ENCODE measurements around the gene TRIM36. TPM values are rescaled to one million over a fixed set of nuclear protein-coding genes. Genes with fewer than 3 reads are reported as not detected.

TRIM36 gene
- polyA plus RNA-seq, 1 of the 3 experiments (the other 2 are of a cell fraction) = 0.16 TPM

DNA sequence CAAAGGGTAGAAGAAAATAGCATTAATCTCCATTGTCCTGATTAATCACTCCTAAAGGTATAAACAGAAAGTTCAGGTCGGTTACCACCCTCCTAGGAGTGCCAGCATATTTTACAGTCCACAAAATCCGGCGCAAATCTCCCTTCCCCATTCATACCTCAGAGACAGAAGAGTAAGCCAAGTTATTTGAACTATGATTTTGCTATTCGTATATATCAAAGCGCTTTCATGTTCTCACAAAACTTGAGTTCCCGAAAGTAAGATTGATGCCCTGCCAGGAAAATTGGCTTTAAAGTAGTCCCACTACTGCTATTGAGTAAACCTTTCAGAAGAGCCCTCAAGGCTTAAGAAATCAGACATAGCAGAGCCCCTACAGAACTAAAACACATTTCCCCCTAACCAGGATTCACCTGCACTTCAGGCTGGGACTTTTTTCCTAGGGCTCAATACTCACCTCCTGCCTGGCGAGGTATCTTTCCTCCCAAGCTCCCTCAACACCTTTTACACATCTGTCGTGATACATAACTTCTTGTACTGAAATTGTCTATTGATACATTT is 21.8 kb upstream of the TRIM36 start:
- Histone ChIP-seq H3K79me2 (ENCODE audit: insufficient read depth) (no peaks in the 10 kb centered on the region), H3K27ac (ENCODE audit: low read depth in 2 of 2, low read length in 1 of 2) (no peak overlapping the region), H2AFZ (ENCODE audit: low read depth) (no peak overlapping the region), H3K4me3 (ENCODE audit: low read depth in 2 of 2, low read length in 1 of 2) (no peak overlapping the region), H3K9ac (no peak overlapping the region), H3K9me2 (no peaks in the 10 kb centered on the region), H3K27me3 (ENCODE audit: insufficient read depth) (no peaks in the 10 kb centered on the region), H3K4me1 (ENCODE audit: control insufficient read depth in 1 of 2, insufficient read depth in 2 of 2, low read depth in 1 of 2, low read length in 1 of 2) (peaks cover 0 to 17% of the 10 kb centered on the region in 2 experiments; a peak in 2 of 4 replicates), H3K4me2 (no peak overlapping the region), H3K36me3 (replicated peaks in 1 of 2; ENCODE audit: control insufficient read depth in 1 of 2, insufficient read depth in 2 of 2, low read length in 1 of 2) (no peaks in the 10 kb centered on the region), H3K9me3 (no peaks in the 10 kb centered on the region), H4K20me1 (ENCODE audit: insufficient read depth) (no peaks in the 10 kb centered on the region), H3F3A (replicated peaks; ENCODE audit: insufficient read depth) (peaks cover 3% of the 10 kb centered on the region)
- POLR2A ChIA-PET = no interaction called here
- CTCF ChIA-PET = interaction anchor here (1.4 kb wide), 1 partner anchor 10 kb away, joined by 3 read pairs; no protein-coding TSS in a partner anchor
- no peak for DNase-seq
- TF ChIP-seq FOXM1 (IDR thresholded peaks at IDR 0.05; ENCODE audit: low read depth) = no peak
- no peak for TF ChIP-seq POLR2AphosphoS5 (IDR thresholded peaks at IDR 0.05; ENCODE audit: low read depth, low read length)
- TF ChIP-seq, protein P1, sequence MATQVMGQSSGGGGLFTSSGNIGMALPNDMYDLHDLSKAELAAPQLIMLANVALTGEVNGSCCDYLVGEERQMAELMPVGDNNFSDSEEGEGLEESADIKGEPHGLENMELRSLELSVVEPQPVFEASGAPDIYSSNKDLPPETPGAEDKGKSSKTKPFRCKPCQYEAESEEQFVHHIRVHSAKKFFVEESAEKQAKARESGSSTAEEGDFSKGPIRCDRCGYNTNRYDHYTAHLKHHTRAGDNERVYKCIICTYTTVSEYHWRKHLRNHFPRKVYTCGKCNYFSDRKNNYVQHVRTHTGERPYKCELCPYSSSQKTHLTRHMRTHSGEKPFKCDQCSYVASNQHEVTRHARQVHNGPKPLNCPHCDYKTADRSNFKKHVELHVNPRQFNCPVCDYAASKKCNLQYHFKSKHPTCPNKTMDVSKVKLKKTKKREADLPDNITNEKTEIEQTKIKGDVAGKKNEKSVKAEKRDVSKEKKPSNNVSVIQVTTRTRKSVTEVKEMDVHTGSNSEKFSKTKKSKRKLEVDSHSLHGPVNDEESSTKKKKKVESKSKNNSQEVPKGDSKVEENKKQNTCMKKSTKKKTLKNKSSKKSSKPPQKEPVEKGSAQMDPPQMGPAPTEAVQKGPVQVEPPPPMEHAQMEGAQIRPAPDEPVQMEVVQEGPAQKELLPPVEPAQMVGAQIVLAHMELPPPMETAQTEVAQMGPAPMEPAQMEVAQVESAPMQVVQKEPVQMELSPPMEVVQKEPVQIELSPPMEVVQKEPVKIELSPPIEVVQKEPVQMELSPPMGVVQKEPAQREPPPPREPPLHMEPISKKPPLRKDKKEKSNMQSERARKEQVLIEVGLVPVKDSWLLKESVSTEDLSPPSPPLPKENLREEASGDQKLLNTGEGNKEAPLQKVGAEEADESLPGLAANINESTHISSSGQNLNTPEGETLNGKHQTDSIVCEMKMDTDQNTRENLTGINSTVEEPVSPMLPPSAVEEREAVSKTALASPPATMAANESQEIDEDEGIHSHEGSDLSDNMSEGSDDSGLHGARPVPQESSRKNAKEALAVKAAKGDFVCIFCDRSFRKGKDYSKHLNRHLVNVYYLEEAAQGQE (IDR thresholded peaks at IDR 0.05; ENCODE audit: low read depth, low read length) = no peak
- TF ChIP-seq EP300 (IDR thresholded peaks at IDR 0.05; ENCODE audit: borderline replicate concordance in 1 of 2, low read depth in 1 of 2, low read length in 1 of 2) = no peak
- TF ChIP-seq MEF2A (IDR thresholded peaks at IDR 0.05; ENCODE audit: borderline replicate concordance, low read depth) = no peak
- WGBS (ENCODE audit: low lambda C conversion rate) = 69% methylated on average over 8 of the region's 8 CpGs

DNA sequence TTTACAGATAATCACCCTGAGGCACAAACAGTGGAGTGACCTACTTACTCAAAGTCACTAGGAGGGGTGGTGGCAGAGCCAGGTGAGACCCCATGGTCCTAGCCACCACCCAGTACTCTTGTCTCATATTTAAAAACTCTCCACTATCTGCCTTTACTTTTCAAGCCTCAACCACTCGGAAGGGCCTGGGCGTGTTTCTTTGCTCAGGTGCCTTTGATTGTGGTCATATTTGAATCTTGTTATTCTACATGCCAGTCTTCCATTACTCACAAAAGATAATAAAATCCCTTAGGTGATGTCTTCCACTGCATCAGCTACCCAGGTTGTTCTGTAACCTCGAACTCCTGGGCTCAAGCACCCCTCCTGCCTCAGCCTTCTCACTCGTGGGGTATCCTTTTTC is 20.7 kb upstream of the TRIM36 start:
- CTCF ChIA-PET = interaction anchor here (0.7 to 1.4 kb wide), 4 partner anchors 8 to 1798 kb away, joined by 3 read pairs; no protein-coding TSS in a partner anchor

More for the DNA sequence above, 20.7 kb upstream of the TRIM36 start:
- H4K20me1 ChIP-seq (ENCODE audit: insufficient read depth) = no peaks in the 10 kb centered on the region
- no peak overlapping the region for H3K27ac ChIP-seq (ENCODE audit: low read depth in 2 of 2, low read length in 1 of 2)
- H3K9ac ChIP-seq = no peak overlapping the region
- no peak for DNase-seq
- H3K9me2 ChIP-seq = no peaks in the 10 kb centered on the region
- no peak overlapping the region for H3K4me2 ChIP-seq
- no peak overlapping the region for H2AFZ ChIP-seq (ENCODE audit: low read depth)
- no peaks in the 10 kb centered on the region for H3K27me3 ChIP-seq (ENCODE audit: insufficient read depth)
- 65% methylated on average over 4 of the region's 4 CpGs for WGBS (ENCODE audit: low lambda C conversion rate)
- H3K9me3 ChIP-seq = no peaks in the 10 kb centered on the region
- H3F3A ChIP-seq (replicated peaks; ENCODE audit: insufficient read depth) = peaks cover 3% of the 10 kb centered on the region
- H3K4me1 ChIP-seq (ENCODE audit: control insufficient read depth in 1 of 2, insufficient read depth in 2 of 2, low read depth in 1 of 2, low read length in 1 of 2) = peaks cover 0 to 13% of the 10 kb centered on the region in 2 experiments; a peak in 2 of 4 replicates
- POLR2A ChIA-PET = interaction anchor here (1.4 kb wide), 1 partner anchor 10 kb away, joined by 5 read pairs; no protein-coding TSS in a partner anchor
- no peak for TF ChIP-seq TAF1 (IDR thresholded peaks at IDR 0.05; ENCODE audit: borderline replicate concordance, low read depth, low read length)
- no peak for TF ChIP-seq MEF2A (IDR thresholded peaks at IDR 0.05; ENCODE audit: borderline replicate concordance, low read depth)
- TF ChIP-seq EP300 (IDR thresholded peaks at IDR 0.05; ENCODE audit: borderline replicate concordance in 1 of 2, low read depth in 1 of 2, low read length in 1 of 2) = no peak
- TF ChIP-seq GABPA (IDR thresholded peaks at IDR 0.05; ENCODE audit: low read depth) = no peak
- no peak for TF ChIP-seq TEAD4 (IDR thresholded peaks at IDR 0.05; ENCODE audit: borderline replicate concordance, insufficient read depth)
- TF ChIP-seq, protein P2, sequence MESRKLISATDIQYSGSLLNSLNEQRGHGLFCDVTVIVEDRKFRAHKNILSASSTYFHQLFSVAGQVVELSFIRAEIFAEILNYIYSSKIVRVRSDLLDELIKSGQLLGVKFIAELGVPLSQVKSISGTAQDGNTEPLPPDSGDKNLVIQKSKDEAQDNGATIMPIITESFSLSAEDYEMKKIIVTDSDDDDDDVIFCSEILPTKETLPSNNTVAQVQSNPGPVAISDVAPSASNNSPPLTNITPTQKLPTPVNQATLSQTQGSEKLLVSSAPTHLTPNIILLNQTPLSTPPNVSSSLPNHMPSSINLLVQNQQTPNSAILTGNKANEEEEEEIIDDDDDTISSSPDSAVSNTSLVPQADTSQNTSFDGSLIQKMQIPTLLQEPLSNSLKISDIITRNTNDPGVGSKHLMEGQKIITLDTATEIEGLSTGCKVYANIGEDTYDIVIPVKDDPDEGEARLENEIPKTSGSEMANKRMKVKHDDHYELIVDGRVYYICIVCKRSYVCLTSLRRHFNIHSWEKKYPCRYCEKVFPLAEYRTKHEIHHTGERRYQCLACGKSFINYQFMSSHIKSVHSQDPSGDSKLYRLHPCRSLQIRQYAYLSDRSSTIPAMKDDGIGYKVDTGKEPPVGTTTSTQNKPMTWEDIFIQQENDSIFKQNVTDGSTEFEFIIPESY (IDR thresholded peaks at IDR 0.05; ENCODE audit: borderline replicate concordance, low read depth) = no peak
- no peaks in the 10 kb centered on the region for H3K36me3 ChIP-seq (replicated peaks in 1 of 2; ENCODE audit: control insufficient read depth in 1 of 2, insufficient read depth in 2 of 2, low read length in 1 of 2)
- no peaks in the 10 kb centered on the region for H3K79me2 ChIP-seq (ENCODE audit: insufficient read depth)
- no peak overlapping the region for H3K4me3 ChIP-seq (ENCODE audit: low read depth in 2 of 2, low read length in 1 of 2)
